ENCODE measurements around the gene CAND2. TPM values are rescaled to one million over a fixed set of nuclear protein-coding genes. Genes with fewer than 3 reads are reported as not detected.

Gene CAND2
- 1.1 and 2.0 TPM in 2 replicates for total RNA-seq

GRCh38 chr3:12796171-12797123 is at the start of gene CAND2:
CAND2 (plus strand) TSS chr3:12796680; CDS start chr3:12796721, 41 bp downstream.
- H3K27me3 Mint-ChIP-seq (ENCODE audit: low read depth): peaks cover 27% of the 10 kb centered on the region
- DNase-seq (ENCODE audit: low spot score): no peak
- H3K4me3 Mint-ChIP-seq (ENCODE audit: low read depth): peak within 1 kb of the TSS; percentile 71
- no peaks in the 10 kb centered on the region for H3K36me3 Mint-ChIP-seq (ENCODE audit: low read depth)
- H3K4me1 Mint-ChIP-seq (ENCODE audit: low read depth): peaks cover 3% of the 10 kb centered on the region
- H3K27ac Mint-ChIP-seq: no peak within 1 kb of the TSS
- no peaks in the 10 kb centered on the region for H3K9me3 Mint-ChIP-seq
- intact Hi-C loops (cut with micrococcal nuclease): no loop called here

- Mint-ChIP-seq H3K27ac (no peak overlapping the region), H3K4me1 (ENCODE audit: low read depth) (peaks cover 7% of the 10 kb centered on the region), H3K27me3 (ENCODE audit: low read depth) (peaks cover 3% of the 10 kb centered on the region), H3K9me3 (no peaks in the 10 kb centered on the region), H3K36me3 (ENCODE audit: low read depth) (no peaks in the 10 kb centered on the region), H3K4me3 (ENCODE audit: low read depth) (no peak overlapping the region)
- DNase-seq (ENCODE audit: low spot score): no peak
- intact Hi-C loops (cut with micrococcal nuclease): no loop called here
Observed at GRCh38 chr3:12748477-12748876, 48.0 kb upstream of the CAND2 start.

GRCh38 chr3:12750223-12750622 is 46.3 kb upstream of the CAND2 start:
- Mint-ChIP-seq H3K36me3 (ENCODE audit: low read depth) (no peaks in the 10 kb centered on the region), H3K4me3 (ENCODE audit: low read depth) (no peak overlapping the region), H3K9me3 (no peaks in the 10 kb centered on the region), H3K27me3 (ENCODE audit: low read depth) (no peaks in the 10 kb centered on the region), H3K4me1 (ENCODE audit: low read depth) (peaks cover 7% of the 10 kb centered on the region), H3K27ac (no peak overlapping the region)
- DNase-seq (ENCODE audit: low spot score): no peak
- intact Hi-C loops (cut with micrococcal nuclease): no loop called here

GRCh38 chr3:12750658-12751071 is 45.8 kb upstream of the CAND2 start:
- no peak overlapping the region for H3K4me3 Mint-ChIP-seq (ENCODE audit: low read depth)
- no peak overlapping the region for H3K27ac Mint-ChIP-seq
- H3K4me1 Mint-ChIP-seq (ENCODE audit: low read depth): peaks cover 7% of the 10 kb centered on the region

GRCh38 chr3:12751571-12751970 is 44.9 kb upstream of the CAND2 start:
- Mint-ChIP-seq H3K4me3 (ENCODE audit: low read depth) (no peak overlapping the region), H3K27ac (no peak overlapping the region), H3K36me3 (ENCODE audit: low read depth) (no peaks in the 10 kb centered on the region), H3K9me3 (no peaks in the 10 kb centered on the region), H3K27me3 (ENCODE audit: low read depth) (peaks cover 3% of the 10 kb centered on the region), H3K4me1 (ENCODE audit: low read depth) (peaks cover 10% of the 10 kb centered on the region)
- intact Hi-C loops (cut with micrococcal nuclease): no loop called here
- no peak for DNase-seq (ENCODE audit: low spot score)

More at GRCh38 chr3:12750658-12751071, 45.8 kb upstream of the CAND2 start:
- Mint-ChIP-seq H3K27me3 (ENCODE audit: low read depth) (peaks cover under 1% of the 10 kb centered on the region), H3K36me3 (ENCODE audit: low read depth) (no peaks in the 10 kb centered on the region), H3K9me3 (no peaks in the 10 kb centered on the region)
- intact Hi-C loops (cut with micrococcal nuclease): no loop called here
- DNase-seq (ENCODE audit: low spot score): no peak

GRCh38 chr3:12752102-12752501 is 44.4 kb upstream of the CAND2 start:
- Mint-ChIP-seq H3K9me3 (no peaks in the 10 kb centered on the region), H3K4me3 (ENCODE audit: low read depth) (no peak overlapping the region), H3K27ac (no peak overlapping the region), H3K36me3 (ENCODE audit: low read depth) (no peaks in the 10 kb centered on the region), H3K4me1 (ENCODE audit: low read depth) (peaks cover 10% of the 10 kb centered on the region), H3K27me3 (ENCODE audit: low read depth) (peaks cover 5% of the 10 kb centered on the region)
- no peak for DNase-seq (ENCODE audit: low spot score)
- intact Hi-C loops (cut with micrococcal nuclease): no loop called here

GRCh38 chr3:12752809-12753208 is 43.7 kb upstream of the CAND2 start:
- Mint-ChIP-seq H3K27me3 (ENCODE audit: low read depth) (peaks cover 5% of the 10 kb centered on the region), H3K36me3 (ENCODE audit: low read depth) (no peaks in the 10 kb centered on the region)
- intact Hi-C loops (cut with micrococcal nuclease): no loop called here

GRCh38 chr3:12753275-12754028 is 43.0 kb upstream of the CAND2 start:
- no peak overlapping the region for H3K27ac Mint-ChIP-seq
- intact Hi-C loops (cut with micrococcal nuclease): no loop called here

More at GRCh38 chr3:12752809-12753208, 43.7 kb upstream of the CAND2 start:
- H3K4me3 Mint-ChIP-seq (ENCODE audit: low read depth): no peak overlapping the region
- H3K9me3 Mint-ChIP-seq: no peaks in the 10 kb centered on the region
- DNase-seq (ENCODE audit: low spot score): no peak
- H3K27ac Mint-ChIP-seq: no peak overlapping the region
- peaks cover 10% of the 10 kb centered on the region for H3K4me1 Mint-ChIP-seq (ENCODE audit: low read depth)

GRCh38 chr3:12754313-12754712 is 42.2 kb upstream of the CAND2 start:
- DNase-seq (ENCODE audit: low spot score): no peak
- no peaks in the 10 kb centered on the region for H3K36me3 Mint-ChIP-seq (ENCODE audit: low read depth)
- intact Hi-C loops (cut with micrococcal nuclease): no loop called here
- H3K4me3 Mint-ChIP-seq (ENCODE audit: low read depth): no peak overlapping the region
- peaks cover 10% of the 10 kb centered on the region for H3K4me1 Mint-ChIP-seq (ENCODE audit: low read depth)
- no peak overlapping the region for H3K27ac Mint-ChIP-seq
- no peaks in the 10 kb centered on the region for H3K9me3 Mint-ChIP-seq
- H3K27me3 Mint-ChIP-seq (ENCODE audit: low read depth): peaks cover 5% of the 10 kb centered on the region

More at GRCh38 chr3:12753275-12754028, 43.0 kb upstream of the CAND2 start:
- Mint-ChIP-seq H3K27me3 (ENCODE audit: low read depth) (peaks cover 5% of the 10 kb centered on the region), H3K9me3 (no peaks in the 10 kb centered on the region), H3K36me3 (ENCODE audit: low read depth) (no peaks in the 10 kb centered on the region), H3K4me1 (ENCODE audit: low read depth) (peaks cover 10% of the 10 kb centered on the region), H3K4me3 (ENCODE audit: low read depth) (no peak overlapping the region)
- DNase-seq (ENCODE audit: low spot score): no peak

- Mint-ChIP-seq H3K4me1 (ENCODE audit: low read depth) (peaks cover 6% of the 10 kb centered on the region), H3K36me3 (ENCODE audit: low read depth) (no peaks in the 10 kb centered on the region), H3K4me3 (ENCODE audit: low read depth) (no peak overlapping the region), H3K9me3 (no peaks in the 10 kb centered on the region), H3K27ac (no peak overlapping the region), H3K27me3 (ENCODE audit: low read depth) (peaks cover 5% of the 10 kb centered on the region)
- DNase-seq (ENCODE audit: low spot score): no peak
- intact Hi-C loops (cut with micrococcal nuclease): no loop called here
Observed at GRCh38 chr3:12755754-12756153, 40.7 kb upstream of the CAND2 start.

- intact Hi-C loops (cut with micrococcal nuclease): no loop called here
- Mint-ChIP-seq H3K27me3 (ENCODE audit: low read depth) (peaks cover 5% of the 10 kb centered on the region), H3K27ac (no peak overlapping the region), H3K4me3 (ENCODE audit: low read depth) (no peak overlapping the region), H3K36me3 (ENCODE audit: low read depth) (no peaks in the 10 kb centered on the region), H3K9me3 (no peaks in the 10 kb centered on the region), H3K4me1 (ENCODE audit: low read depth) (peaks cover 3% of the 10 kb centered on the region)
- no peak for DNase-seq (ENCODE audit: low spot score)
Observed at GRCh38 chr3:12756175-12756574, 40.3 kb upstream of the CAND2 start.

GRCh38 chr3:12756635-12757034 is 39.8 kb upstream of the CAND2 start:
- DNase-seq (ENCODE audit: low spot score): no peak
- Mint-ChIP-seq H3K9me3 (no peaks in the 10 kb centered on the region), H3K4me1 (ENCODE audit: low read depth) (peaks cover 3% of the 10 kb centered on the region), H3K27me3 (ENCODE audit: low read depth) (peaks cover 5% of the 10 kb centered on the region), H3K36me3 (ENCODE audit: low read depth) (no peaks in the 10 kb centered on the region), H3K4me3 (ENCODE audit: low read depth) (no peak overlapping the region), H3K27ac (no peak overlapping the region)
- intact Hi-C loops (cut with micrococcal nuclease): no loop called here

All from activated T-helper 2 cell treated with anti-CD3 and anti-CD28 coated beads, Interferon-gamma antibody, Interleukin-2, Interleukin-4, amounts not matched to agents 10 μg/mL and 5 μg/mL and 100 μg/mL, durations not matched to agents 14 hours and 24 hours and 36 hours (primary cell).